Natural killer cell (primary cell): ENCODE results near the gene PSKH1. TPM values are rescaled to one million over a fixed set of nuclear protein-coding genes. Genes with fewer than 3 reads are reported as not detected.

Experiments used
- ATAC-seq, 3 donors: fragments of 150-1000 bp in 2 of 3; fragments of 200-7000 bp in 1 of 3; cut with Tn5 transposase; 1 replicate in 1 of 3; 2 replicates in 2 of 3; pipeline ENCODE4 v1.10.0; 2021; ENCODE audit warnings: mild to moderate bottlenecking in 2 of 3, moderate library complexity in 2 of 3
- DNase-seq, 2 donors: peaks; one replicate each; pipeline versions ENCODE4 v3.0.0 to v3.0.0-alpha.2; 2013 to 2021; ENCODE audit warnings: mixed read lengths in 1 of 2
- H3K27ac ChIP-seq: one replicate; pipeline ENCODE4 v1.5.1; 2013; ENCODE audit warnings: mild to moderate bottlenecking, low read length
- H3K27me3 ChIP-seq: one replicate; pipeline ENCODE4 v1.6.1; 2013; ENCODE audit warnings: low read length; ENCODE audit not compliant: control insufficient read depth, insufficient read depth
- H3K36me3 ChIP-seq: one replicate; pipeline ENCODE4 v1.6.1; 2013; ENCODE audit warnings: low read length; ENCODE audit not compliant: control insufficient read depth, insufficient read depth
- H3K4me1 ChIP-seq: one replicate; pipeline ENCODE4 v1.6.1; 2013; ENCODE audit warnings: low read length; ENCODE audit not compliant: control insufficient read depth, insufficient read depth
- H3K4me3 ChIP-seq: one replicate; pipeline ENCODE4 v1.5.1; 2013; ENCODE audit warnings: low read length
- H3K9me3 ChIP-seq: one replicate; pipeline ENCODE4 v1.6.1; 2013; ENCODE audit warnings: low read length; ENCODE audit not compliant: control insufficient read depth, insufficient read depth
- H3K27ac Mint-ChIP-seq, 2 donors: one replicate each; pipeline ENCODE4 v1.8.0; 2022; ENCODE audit warnings: mild to moderate bottlenecking in 2 of 2, mixed read lengths in 2 of 2, moderate library complexity in 1 of 2
- H3K27me3 Mint-ChIP-seq, 2 donors: one replicate each; pipeline ENCODE4 v1.8.0; 2022; ENCODE audit warnings: low read depth in 2 of 2, mixed read lengths in 2 of 2
- H3K36me3 Mint-ChIP-seq: one replicate; pipeline ENCODE4 v1.8.0; 2022; ENCODE audit warnings: mixed read lengths
- H3K4me1 Mint-ChIP-seq, 2 donors: one replicate each; pipeline ENCODE4 v1.8.0; 2022; ENCODE audit warnings: mixed read lengths in 2 of 2
- H3K4me3 Mint-ChIP-seq: one replicate; pipeline ENCODE4 v1.8.0; 2022; ENCODE audit warnings: mild to moderate bottlenecking, moderate library complexity, mixed read lengths
- H3K9me3 Mint-ChIP-seq, 2 donors: one replicate each; pipeline ENCODE4 v1.8.0; 2022; ENCODE audit warnings: mixed read lengths in 2 of 2
- CTCF ChIP-seq: fragments of 200-600 bp; IDR thresholded peaks from one replicate; pipeline ENCODE4 v1.8.0; 2022; ENCODE audit warnings: antibody characterized with exemption
- WGBS: methylation state at CpG from one replicate; pipeline ENCODE4 v1.1.7; 2013; ENCODE audit warnings: missing lambda C conversion rate; ENCODE audit not compliant: insufficient coverage; 5-methylcytosine and 5-hydroxymethylcytosine counted together
- intact Hi-C: fragments of 100-400 bp; cut with micrococcal nuclease; formaldehyde crosslinking; loops from one replicate; pipeline ENCODE4 v1.14.2; 2022
- total RNA-seq, 4 donors: library from RNA; stranded (reverse); fragments of 120-200 nt in 1 of 4; gene quantifications; one replicate each; pipeline versions ENCODE4 v1.2.3 to v1.2.4, GENCODE V29; 2013 to 2022

PSKH1 gene
- total RNA-seq, 3 donors from 2014 or later (not counting 1 experiment from before 2014, with no cell fraction given) = 16.8 to 24.7 (median 19.5) TPM

- H3K27me3 ChIP-seq = no peaks in the 10 kb centered on the region
- 87% methylated on average over 13 of the region's 13 CpGs for WGBS
- DNase-seq (no peak), ATAC-seq (no peak)
- no peaks in the 10 kb centered on the region for H3K27me3 Mint-ChIP-seq
- no peaks in the 10 kb centered on the region for H3K36me3 Mint-ChIP-seq
- intact Hi-C loops = loop anchor here (2.0 to 5.0 kb wide), 4 partner anchors 34 to 453 kb away; partner anchors contain the start of genes AGRP, ATP6V0D1, RANBP10 and SLC12A4
- no peaks in the 10 kb centered on the region for H3K9me3 Mint-ChIP-seq
- H3K4me3 Mint-ChIP-seq = peak overlapping the region; percentile 98
- H3K4me3 ChIP-seq = peak overlapping the region; percentile 100
- H3K4me1 ChIP-seq = peaks cover 41% of the 10 kb centered on the region
- peak overlapping the region; percentile 98 for H3K27ac Mint-ChIP-seq
- no peaks in the 10 kb centered on the region for H3K9me3 ChIP-seq
- H3K4me1 Mint-ChIP-seq = peaks cover 32 to 40% of the 10 kb centered on the region in 2 donors
- peaks cover 46% of the 10 kb centered on the region for H3K36me3 ChIP-seq
- H3K27ac ChIP-seq = peak overlapping the region; percentile 73
- TF ChIP-seq CTCF = no peak
These were observed 42.0 kb downstream of the PSKH1 start for GRCh38 chr16:67935101-67935401.

- Histone ChIP-seq H3K4me3 (peak overlapping the region; percentile 100), H3K9me3 (no peaks in the 10 kb centered on the region), H3K27ac (peak overlapping the region; percentile 73), H3K4me1 (peaks cover 47% of the 10 kb centered on the region), H3K36me3 (peaks cover 41% of the 10 kb centered on the region), H3K27me3 (no peaks in the 10 kb centered on the region)
- no peaks in the 10 kb centered on the region for H3K36me3 Mint-ChIP-seq
- WGBS = 11% methylated on average over 55 of the region's 55 CpGs
- no peaks in the 10 kb centered on the region for H3K27me3 Mint-ChIP-seq
- ATAC-seq = peak; percentile 90 to 97 (median 93)
- intact Hi-C loops = loop anchor here (2.0 to 5.0 kb wide), 5 partner anchors 33 to 453 kb away; partner anchors contain the start of genes AGRP, ATP6V0D1, PSKH1 and RANBP10
- no peak for TF ChIP-seq CTCF
- peak overlapping the region; percentile 98 for H3K4me3 Mint-ChIP-seq
- peak; percentile 84 to 98 for DNase-seq
- no peaks in the 10 kb centered on the region for H3K9me3 Mint-ChIP-seq
- H3K4me1 Mint-ChIP-seq = peaks cover 37 to 45% of the 10 kb centered on the region in 2 donors
- peak overlapping the region; percentile 98 for H3K27ac Mint-ChIP-seq
These were observed 42.5 kb downstream of the PSKH1 start for GRCh38 chr16:67935402-67936123.

- Mint-ChIP-seq H3K27ac (peak within 1 kb of the TSS; percentile 98), H3K4me1 (peaks cover 37 to 47% of the 10 kb centered on the region in 2 donors), H3K36me3 (no peaks in the 10 kb centered on the region), H3K9me3 (no peaks in the 10 kb centered on the region), H3K27me3 (no peaks in the 10 kb centered on the region), H3K4me3 (peak within 1 kb of the TSS; percentile 98)
- ATAC-seq = peak in 2 of 3 donors; percentile 4 to 63
- Histone ChIP-seq H3K4me3 (peak within 1 kb of the TSS; percentile 100), H3K36me3 (peaks cover 35% of the 10 kb centered on the region), H3K4me1 (peaks cover 49% of the 10 kb centered on the region), H3K27me3 (no peaks in the 10 kb centered on the region), H3K27ac (peak within 1 kb of the TSS; percentile 73), H3K9me3 (no peaks in the 10 kb centered on the region)
- under 1% methylated on average over 54 of the region's 54 CpGs for WGBS
- intact Hi-C loops = loop anchor here (2.0 to 5.0 kb wide), 4 partner anchors 44 to 454 kb away; partner anchors contain the start of genes AGRP, ATP6V0D1, PSKH1 and RANBP10
- peak; percentile 64 to 68 for DNase-seq
- no peak for TF ChIP-seq CTCF
These were observed 43.2 kb downstream of the PSKH1 start, which contains the start of gene PSMB10 for GRCh38 chr16:67936124-67936879. Gene PSMB10, minus strand, starts transcription at chr16:67936850. Its CDS starts 101 bp downstream, at chr16:67936749.
